ENCODE measurements around the gene INCENP. TPM values are rescaled to one million over a fixed set of nuclear protein-coding genes. Genes with fewer than 3 reads are reported as not detected.

Gene INCENP
- total RNA-seq, 6 experiments from 2014 or later, result 6.4 to 8.9 (median 7.1) TPM

DNA sequence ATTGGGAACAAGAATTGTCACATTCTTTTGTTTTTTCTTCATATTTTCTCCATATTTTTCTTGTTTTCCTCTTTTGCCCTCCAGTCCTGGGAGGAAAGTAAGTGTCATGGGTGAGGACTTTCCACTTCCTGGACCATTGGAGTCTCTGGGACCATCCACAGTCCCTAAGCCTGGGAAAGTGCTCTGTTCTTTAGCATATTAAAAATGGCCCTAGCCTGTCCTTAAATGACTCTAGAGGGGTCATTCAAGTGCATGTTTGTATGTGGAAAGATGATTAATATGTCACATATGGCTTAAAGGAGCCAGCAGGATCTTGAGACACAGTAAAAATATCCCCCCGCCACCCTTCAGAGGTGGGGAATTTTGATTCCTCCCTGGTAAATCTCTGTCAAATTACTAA is 46.1 kb downstream of the INCENP start:
- intact Hi-C loops (cut with DNase I), result no loop called here

DNA sequence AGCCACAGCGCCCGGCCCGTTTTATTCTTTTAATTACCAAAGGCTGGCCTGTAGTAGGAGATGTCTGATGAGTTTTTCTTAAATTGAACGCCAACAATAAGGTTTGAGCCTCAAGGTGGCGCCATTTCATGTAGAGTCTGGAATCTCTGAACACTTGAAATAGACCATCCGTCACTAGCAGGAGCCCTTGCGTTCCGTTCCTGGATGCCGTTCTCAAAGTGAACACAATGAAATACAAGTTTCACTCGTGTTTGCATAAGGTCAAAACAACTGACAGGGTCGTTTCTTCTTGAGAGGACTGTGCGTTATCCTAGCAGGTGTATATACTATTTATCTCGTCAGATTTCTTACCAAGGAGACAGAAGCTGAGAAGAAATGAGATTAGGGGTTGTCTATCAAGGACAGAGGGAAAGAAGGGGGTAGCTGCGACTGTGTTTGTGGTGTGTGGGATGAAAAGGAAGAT is 47.5 kb downstream of the INCENP start:
- no peak overlapping the region for H3K27ac ChIP-seq
- intact Hi-C loops (cut with DNase I), result no loop called here
- no peaks in the 10 kb centered on the region for H3K27me3 ChIP-seq
- ATAC-seq (peak; percentile 82 to 94 (median 86)), DNase-seq (peak in 2 of 3 donors; percentile 49 to 69)
- H3K4me3 ChIP-seq, result no peak overlapping the region
- 3% methylated on average over 13 of the region's 14 CpGs for WGBS (ENCODE audit: insufficient coverage, low coverage, low lambda C conversion rate, missing lambda C conversion rate)
- TF ChIP-seq POLR2A (IDR thresholded peaks at IDR 0.05), result no peak
- TF ChIP-seq, protein P1, sequence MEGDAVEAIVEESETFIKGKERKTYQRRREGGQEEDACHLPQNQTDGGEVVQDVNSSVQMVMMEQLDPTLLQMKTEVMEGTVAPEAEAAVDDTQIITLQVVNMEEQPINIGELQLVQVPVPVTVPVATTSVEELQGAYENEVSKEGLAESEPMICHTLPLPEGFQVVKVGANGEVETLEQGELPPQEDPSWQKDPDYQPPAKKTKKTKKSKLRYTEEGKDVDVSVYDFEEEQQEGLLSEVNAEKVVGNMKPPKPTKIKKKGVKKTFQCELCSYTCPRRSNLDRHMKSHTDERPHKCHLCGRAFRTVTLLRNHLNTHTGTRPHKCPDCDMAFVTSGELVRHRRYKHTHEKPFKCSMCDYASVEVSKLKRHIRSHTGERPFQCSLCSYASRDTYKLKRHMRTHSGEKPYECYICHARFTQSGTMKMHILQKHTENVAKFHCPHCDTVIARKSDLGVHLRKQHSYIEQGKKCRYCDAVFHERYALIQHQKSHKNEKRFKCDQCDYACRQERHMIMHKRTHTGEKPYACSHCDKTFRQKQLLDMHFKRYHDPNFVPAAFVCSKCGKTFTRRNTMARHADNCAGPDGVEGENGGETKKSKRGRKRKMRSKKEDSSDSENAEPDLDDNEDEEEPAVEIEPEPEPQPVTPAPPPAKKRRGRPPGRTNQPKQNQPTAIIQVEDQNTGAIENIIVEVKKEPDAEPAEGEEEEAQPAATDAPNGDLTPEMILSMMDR (IDR thresholded peaks at IDR 0.05), result peak; percentile 57 to 71 (median 69)
- no peaks in the 10 kb centered on the region for H3K36me3 ChIP-seq
- H3K4me1 ChIP-seq, result no peaks in the 10 kb centered on the region
- no peaks in the 10 kb centered on the region for H3K9me3 ChIP-seq

More for the DNA sequence above, 46.1 kb downstream of the INCENP start:
- H3K27me3 ChIP-seq, result no peaks in the 10 kb centered on the region
- no peaks in the 10 kb centered on the region for H3K4me1 ChIP-seq
- no peak for ATAC-seq
- 75% methylated on average over 1 of the region's 1 CpG for WGBS (ENCODE audit: insufficient coverage, low coverage, low lambda C conversion rate, missing lambda C conversion rate)
- TF ChIP-seq, protein P1 (IDR thresholded peaks at IDR 0.05), result no peak
- TF ChIP-seq POLR2A (IDR thresholded peaks at IDR 0.05), result no peak
- DNase-seq, result no peak
- no peaks in the 10 kb centered on the region for H3K9me3 ChIP-seq
- no peaks in the 10 kb centered on the region for H3K36me3 ChIP-seq
- H3K27ac ChIP-seq, result no peak overlapping the region
- H3K4me3 ChIP-seq, result no peak overlapping the region

DNA sequence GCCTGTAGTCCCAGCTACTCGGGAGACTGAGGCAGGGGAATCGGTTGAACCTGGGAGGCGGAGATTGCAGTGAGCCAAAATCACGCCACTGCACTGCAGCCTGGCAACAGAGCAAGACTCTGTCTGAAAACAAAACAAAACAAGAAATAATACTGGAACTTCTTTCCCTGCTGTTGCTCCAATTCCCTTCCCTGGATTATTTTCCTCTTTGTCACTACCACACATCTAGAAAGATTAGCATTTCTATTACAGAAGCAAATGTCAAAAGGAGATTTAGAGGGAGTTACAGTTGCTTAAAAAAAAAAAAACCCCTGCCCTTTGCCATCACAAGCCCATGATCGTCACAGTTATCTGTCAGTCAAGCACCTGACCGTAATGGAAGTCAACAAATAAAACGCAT is 48.5 kb downstream of the INCENP start:
- Histone ChIP-seq H3K4me3 (no peak overlapping the region), H3K4me1 (no peaks in the 10 kb centered on the region), H3K27ac (no peak overlapping the region), H3K36me3 (no peaks in the 10 kb centered on the region), H3K27me3 (no peaks in the 10 kb centered on the region), H3K9me3 (no peaks in the 10 kb centered on the region)
- ATAC-seq, result no peak
- no peak for DNase-seq
- TF ChIP-seq, protein P1 (IDR thresholded peaks at IDR 0.05), result no peak
- no peak for TF ChIP-seq POLR2A (IDR thresholded peaks at IDR 0.05)
- intact Hi-C loops (cut with DNase I), result no loop called here
- WGBS (ENCODE audit: insufficient coverage, low coverage, low lambda C conversion rate, missing lambda C conversion rate), result 48% methylated on average over 7 of the region's 7 CpGs

DNA sequence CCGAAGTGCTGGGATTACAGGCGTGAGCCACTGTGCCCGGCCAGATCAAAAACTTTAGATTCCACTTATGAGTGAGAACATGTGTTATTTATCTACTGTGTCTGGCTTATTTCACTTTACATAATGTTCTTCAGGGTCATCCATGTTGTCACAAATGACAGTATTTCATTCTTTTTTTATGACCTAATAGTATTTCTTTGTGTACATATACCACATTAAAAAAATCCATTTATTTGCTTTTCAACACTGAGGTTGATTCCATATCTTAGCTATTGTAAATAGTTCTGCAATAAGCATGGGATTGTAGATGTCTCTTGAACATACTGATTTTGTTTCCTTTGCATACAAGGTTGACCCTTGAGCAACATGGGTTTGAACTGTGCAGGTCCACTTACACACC is 53.0 kb downstream of the INCENP start:
- Histone ChIP-seq H3K27me3 (no peaks in the 10 kb centered on the region), H3K9me3 (no peaks in the 10 kb centered on the region), H3K36me3 (no peaks in the 10 kb centered on the region), H3K4me1 (no peaks in the 10 kb centered on the region), H3K27ac (no peak overlapping the region), H3K4me3 (no peak overlapping the region)
- no peak for TF ChIP-seq POLR2A (IDR thresholded peaks at IDR 0.05)
- TF ChIP-seq, protein P1 (IDR thresholded peaks at IDR 0.05), result no peak
- 74% methylated on average over 2 of the region's 3 CpGs for WGBS (ENCODE audit: insufficient coverage, low coverage, low lambda C conversion rate, missing lambda C conversion rate)
- no peak for DNase-seq
- intact Hi-C loops (cut with DNase I), result no loop called here
- ATAC-seq, result no peak

DNA sequence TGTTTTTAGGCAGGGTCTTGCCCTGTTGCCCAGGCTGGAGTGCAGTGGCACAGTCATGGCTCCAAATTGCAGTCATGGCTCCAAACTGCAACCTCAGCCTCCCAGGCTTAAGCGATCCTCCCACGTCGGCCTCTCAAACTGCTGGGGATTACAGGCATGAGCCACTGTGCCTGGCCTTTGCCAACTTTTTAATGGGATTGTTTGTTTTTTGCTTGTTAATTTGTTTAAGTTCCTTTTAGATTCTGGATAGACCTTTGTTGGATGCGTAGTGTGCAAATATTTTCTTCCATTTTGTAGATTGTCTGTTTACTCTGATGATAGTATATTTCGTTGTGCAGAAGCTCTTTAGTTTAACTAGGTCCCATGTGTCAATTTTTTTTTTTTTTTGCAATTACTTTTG is 56.2 kb downstream of the INCENP start:
- no peak overlapping the region for H3K4me3 ChIP-seq
- intact Hi-C loops (cut with DNase I), result no loop called here
- H3K27me3 ChIP-seq, result no peaks in the 10 kb centered on the region
- H3K4me1 ChIP-seq, result no peaks in the 10 kb centered on the region
- H3K36me3 ChIP-seq, result no peaks in the 10 kb centered on the region
- no peaks in the 10 kb centered on the region for H3K9me3 ChIP-seq
- DNase-seq (no peak), ATAC-seq (no peak)
- no peak for TF ChIP-seq POLR2A (IDR thresholded peaks at IDR 0.05)
- TF ChIP-seq, protein P1 (IDR thresholded peaks at IDR 0.05), result no peak
- 79% methylated on average over 5 of the region's 5 CpGs for WGBS (ENCODE audit: insufficient coverage, low coverage, low lambda C conversion rate, missing lambda C conversion rate)
- H3K27ac ChIP-seq, result no peak overlapping the region

All from right lobe of liver (tissue), 6 donors.